ENCODE measurements around the gene TPPP. TPM values are rescaled to one million over a fixed set of nuclear protein-coding genes. Genes with fewer than 3 reads are reported as not detected.

TPPP gene
- total and polyA plus RNA-seq, 2 of the 13 experiments (the other 11 are each of a cell fraction or from before 2014, with no cell fraction given), result 0.07 TPM; not detected in 1

- Histone ChIP-seq H3K27me3 (ENCODE audit: control insufficient read depth in 1 of 2, insufficient read depth in 2 of 2, low read length in 2 of 2) (no peaks in the 10 kb centered on the region), H3K4me3 (replicated peaks in 1 of 3; ENCODE audit: insufficient read depth in 1 of 3, low read depth in 2 of 3, low read length in 3 of 3) (no peak overlapping the region), H3K9me3 (ENCODE audit: low read length) (no peaks in the 10 kb centered on the region), H3K27ac (ENCODE audit: extremely low read length, insufficient read depth, low read length) (no peak overlapping the region), H3K4me1 (ENCODE audit: insufficient read depth, low read length) (no peaks in the 10 kb centered on the region), H3K36me3 (replicated peaks in 1 of 2; ENCODE audit: control insufficient read depth in 1 of 2, insufficient read depth in 2 of 2, low read length in 2 of 2) (peaks cover 20 to 45% of the 10 kb centered on the region in 2 experiments), H2AFZ (ENCODE audit: low read length) (no peak overlapping the region), H3K4me2 (ENCODE audit: low read depth, low read length) (no peak overlapping the region), H3K9ac (ENCODE audit: insufficient read depth, low read depth, low read length) (no peak overlapping the region), H4K20me1 (ENCODE audit: insufficient read depth, low read length) (no peaks in the 10 kb centered on the region), H3K79me2 (ENCODE audit: insufficient read depth, low read length) (no peaks in the 10 kb centered on the region)
- no peak for ATAC-seq
- FAIRE-seq, result no peak
- DNase-seq (ENCODE audit: low spot score), result no peak
- POLR2A ChIA-PET, result no interaction called here
- BruUV-seq (replicated peaks), result no TSS peak
- TF ChIP-seq ZNF678 (CRISPR knock-in tag; IDR thresholded peaks at IDR 0.05), result no peak
- no peak for TF ChIP-seq PAF1 (CRISPR knock-in tag; IDR thresholded peaks at IDR 0.05)
- TF ChIP-seq, protein P1, sequence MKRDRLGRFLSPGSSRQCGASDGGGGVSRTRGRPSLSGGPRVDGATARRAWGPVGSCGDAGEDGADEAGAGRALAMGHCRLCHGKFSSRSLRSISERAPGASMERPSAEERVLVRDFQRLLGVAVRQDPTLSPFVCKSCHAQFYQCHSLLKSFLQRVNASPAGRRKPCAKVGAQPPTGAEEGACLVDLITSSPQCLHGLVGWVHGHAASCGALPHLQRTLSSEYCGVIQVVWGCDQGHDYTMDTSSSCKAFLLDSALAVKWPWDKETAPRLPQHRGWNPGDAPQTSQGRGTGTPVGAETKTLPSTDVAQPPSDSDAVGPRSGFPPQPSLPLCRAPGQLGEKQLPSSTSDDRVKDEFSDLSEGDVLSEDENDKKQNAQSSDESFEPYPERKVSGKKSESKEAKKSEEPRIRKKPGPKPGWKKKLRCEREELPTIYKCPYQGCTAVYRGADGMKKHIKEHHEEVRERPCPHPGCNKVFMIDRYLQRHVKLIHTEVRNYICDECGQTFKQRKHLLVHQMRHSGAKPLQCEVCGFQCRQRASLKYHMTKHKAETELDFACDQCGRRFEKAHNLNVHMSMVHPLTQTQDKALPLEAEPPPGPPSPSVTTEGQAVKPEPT (CRISPR knock-in tag; IDR thresholded peaks at IDR 0.05; ENCODE audit: low read depth), result no peak
- intact Hi-C loops (cut with micrococcal nuclease; ENCODE audit: unreplicated experiment) (no loop called here), in situ Hi-C loops (cut with HindIII; ENCODE audit: extremely low pct_ligation_motif_present, low pct_unique_long_range_greater_than_20kb) (no loop called here)
- CTCF ChIA-PET (ENCODE audit: low intra/inter-chr PET ratio, low total read pairs), result no interaction called here
- 96% methylated on average over 12 of the region's 12 CpGs for WGBS (ENCODE audit: low lambda C conversion rate)
Measured at GRCh38 chr5:634191-634590, 59.0 kb downstream of the TPPP start.

DNA sequence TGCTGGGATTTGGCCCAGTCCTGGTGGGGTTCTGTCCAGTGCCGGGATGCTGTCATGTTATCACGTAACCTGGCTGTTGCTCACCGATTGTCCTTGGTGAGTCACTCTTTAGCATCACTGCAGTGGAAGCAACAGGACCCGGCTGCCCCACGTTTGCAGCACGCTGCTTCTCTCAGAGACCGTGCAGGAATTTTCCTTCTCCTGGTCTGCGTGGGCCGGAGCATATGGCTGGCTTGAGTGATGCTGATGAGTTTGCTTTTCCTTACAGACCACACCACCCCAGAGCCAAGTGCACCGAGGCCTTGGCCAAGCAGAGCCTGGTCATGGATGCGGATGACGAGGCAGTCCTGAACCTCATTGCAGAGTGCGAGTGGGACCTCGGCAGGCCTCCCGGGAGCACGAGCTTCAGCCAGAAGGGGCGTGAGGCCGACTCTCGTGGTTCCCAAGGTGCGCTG is 59.6 kb downstream of the TPPP start:
- ATAC-seq, result peak; percentile 25; the same call in 2 of the 3 replicates
- Histone ChIP-seq H3K36me3 (replicated peaks in 1 of 2; ENCODE audit: control insufficient read depth in 1 of 2, insufficient read depth in 2 of 2, low read length in 2 of 2) (peaks cover 18 to 44% of the 10 kb centered on the region in 2 experiments), H3K9me3 (ENCODE audit: low read length) (no peaks in the 10 kb centered on the region), H3K79me2 (ENCODE audit: insufficient read depth, low read length) (no peaks in the 10 kb centered on the region), H3K9ac (ENCODE audit: insufficient read depth, low read depth, low read length) (no peak overlapping the region), H3K4me1 (ENCODE audit: insufficient read depth, low read length) (no peaks in the 10 kb centered on the region), H3K27me3 (ENCODE audit: control insufficient read depth in 1 of 2, insufficient read depth in 2 of 2, low read length in 2 of 2) (no peaks in the 10 kb centered on the region), H3K27ac (ENCODE audit: extremely low read length, insufficient read depth, low read length) (no peak overlapping the region), H2AFZ (ENCODE audit: low read length) (no peak overlapping the region), H3K4me3 (replicated peaks in 1 of 3; ENCODE audit: insufficient read depth in 1 of 3, low read depth in 2 of 3, low read length in 3 of 3) (no peak overlapping the region), H4K20me1 (ENCODE audit: insufficient read depth, low read length) (no peaks in the 10 kb centered on the region), H3K4me2 (ENCODE audit: low read depth, low read length) (no peak overlapping the region)
- in situ Hi-C loops (cut with HindIII; ENCODE audit: extremely low pct_ligation_motif_present, low pct_unique_long_range_greater_than_20kb) (no loop called here), intact Hi-C loops (cut with micrococcal nuclease; ENCODE audit: unreplicated experiment) (no loop called here)
- ChIA-PET POLR2A (no interaction called here), CTCF (ENCODE audit: low intra/inter-chr PET ratio, low total read pairs) (no interaction called here)
- FAIRE-seq, result no peak
- WGBS (ENCODE audit: low lambda C conversion rate), result 92% methylated on average over 6 of the region's 20 CpGs
- no peak for DNase-seq (ENCODE audit: low spot score)
- no TSS peak for BruUV-seq (replicated peaks)
- 0 out of 2 replicates have a peak, but pooled peaks have one; percentile 1 for TF ChIP-seq PRDM15 (CRISPR knock-in tag; IDR thresholded peaks at IDR 0.05)
- no peak for TF ChIP-seq TAF15 (IDR thresholded peaks at IDR 0.05; ENCODE audit: low read depth, low read length, poor library complexity, severe bottlenecking)
- no peak for TF ChIP-seq ZNF264 (CRISPR knock-in tag; IDR thresholded peaks at IDR 0.05)
- no peak for TF ChIP-seq NFATC3 (CRISPR knock-in tag; IDR thresholded peaks at IDR 0.05)
- no peak for TF ChIP-seq SUZ12 (IDR thresholded peaks at IDR 0.05; ENCODE audit: low read depth, low read length)

Data from HepG2 (cell line).